ENCODE results near the gene SLC9B1. TPM values are rescaled to one million over a fixed set of nuclear protein-coding genes. Genes with fewer than 3 reads are reported as not detected.

The SLC9B1 gene
- total and polyA plus RNA-seq, 2 of the 8 experiments (the other 6 are each of a cell fraction or from before 2014, with no cell fraction given): 0.08 to 0.19 TPM

GRCh38 chr4:103052145-103052544 is 32.6 kb upstream of the SLC9B1 start:
- no peak overlapping the region for H4K91ac ChIP-seq (replicated peaks; ENCODE audit: insufficient read length, low read length)
- no peak overlapping the region for H3K56ac ChIP-seq (replicated peaks; ENCODE audit: insufficient read length, low read depth, low read length)
- ChIA-PET POLR2A (ENCODE audit: partially characterized antibody) (interaction anchor here (0.8 kb wide), 1 partner anchor 46 kb away, joined by 3 read pairs; no protein-coding TSS in a partner anchor), CTCF (ENCODE audit: partially characterized antibody) (interaction anchor here (0.6 to 1.7 kb wide), 9 partner anchors 10 to 706 kb away, joined by 3 to 8 read pairs (median 4); no protein-coding TSS in a partner anchor)
- H2BK5ac ChIP-seq (ENCODE audit: low read depth, low read length): no peak overlapping the region
- H3K4me2 ChIP-seq (ENCODE audit: insufficient read depth in 1 of 2, low read depth in 2 of 2, low read length in 2 of 2): no peak overlapping the region
- H2BK20ac ChIP-seq (ENCODE audit: low read length): no peak overlapping the region
- no peaks in the 10 kb centered on the region for H3K36me3 ChIP-seq (ENCODE audit: control insufficient read depth in 2 of 4, insufficient read depth in 4 of 4, low read length in 3 of 4)
- H2AFZ ChIP-seq (ENCODE audit: low read length): no peak overlapping the region
- WGBS, 2 experiments (ENCODE audit: extremely low coverage in 1 of 2, insufficient coverage in 1 of 2, insufficient read length in 1 of 2, insufficient replicate concordance in 2 of 2, low coverage in 1 of 2, low lambda C conversion rate in 2 of 2, missing lambda C conversion rate in 1 of 2): 92% methylated on average over 3 of the region's 3 CpGs; no CpG with 5 or more reads in 1 of the 2 experiments
- H4K20me1 ChIP-seq (replicated peaks in 1 of 2; ENCODE audit: control insufficient read depth in 1 of 2, insufficient read depth in 2 of 2, low read length in 2 of 2): no peaks in the 10 kb centered on the region
- H2AK5ac ChIP-seq (ENCODE audit: low read depth, low read length): no peak overlapping the region
- no peak overlapping the region for H2BK15ac ChIP-seq (ENCODE audit: low read length)
- no peaks in the 10 kb centered on the region for H3K79me2 ChIP-seq (ENCODE audit: control insufficient read depth in 1 of 2, insufficient read depth in 2 of 2, low read length in 2 of 2)
- H3K79me1 ChIP-seq (ENCODE audit: low read depth, low read length): no peaks in the 10 kb centered on the region; the same call in 1 of the 2 replicates
- FAIRE-seq (no peak), DNase-seq (ENCODE audit: low read depth in 1 of 2, low spot score in 2 of 2) (no peak)
- TF ChIP-seq, protein P1, sequence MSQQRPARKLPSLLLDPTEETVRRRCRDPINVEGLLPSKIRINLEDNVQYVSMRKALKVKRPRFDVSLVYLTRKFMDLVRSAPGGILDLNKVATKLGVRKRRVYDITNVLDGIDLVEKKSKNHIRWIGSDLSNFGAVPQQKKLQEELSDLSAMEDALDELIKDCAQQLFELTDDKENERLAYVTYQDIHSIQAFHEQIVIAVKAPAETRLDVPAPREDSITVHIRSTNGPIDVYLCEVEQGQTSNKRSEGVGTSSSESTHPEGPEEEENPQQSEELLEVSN (IDR thresholded peaks at IDR 0.05): no peak
- no peak for TF ChIP-seq JUN (IDR thresholded peaks at IDR 0.05; ENCODE audit: low read depth, low read length)
- no peak for TF ChIP-seq POLR2A (IDR thresholded peaks at IDR 0.05; ENCODE audit: control extremely low read depth in 1 of 2, low read depth in 2 of 2, low read length in 2 of 2)
- TF ChIP-seq KDM5A (IDR thresholded peaks at IDR 0.05; ENCODE audit: low read length): no peak
- no peak for TF ChIP-seq HDAC2 (IDR thresholded peaks at IDR 0.05; ENCODE audit: borderline replicate concordance in 1 of 2, low read depth in 2 of 2, low read length in 2 of 2)
- no peak for TF ChIP-seq GTF2F1 (IDR thresholded peaks at IDR 0.05; ENCODE audit: borderline replicate concordance, low read depth, low read length)
- no peak for TF ChIP-seq TAF1 (IDR thresholded peaks at IDR 0.05; ENCODE audit: low read depth, low read length)
- no peak for TF ChIP-seq RXRA (IDR thresholded peaks at IDR 0.05; ENCODE audit: insufficient read depth, low read depth, low read length)
- no peak overlapping the region for H3K23ac ChIP-seq (ENCODE audit: insufficient read length)
- H4K8ac ChIP-seq (ENCODE audit: extremely low read depth, insufficient read depth, low read length): no peak overlapping the region
- H3K4ac ChIP-seq (replicated peaks; ENCODE audit: insufficient read length, low read depth, low read length): no peak overlapping the region
- no peak overlapping the region for H3K27ac ChIP-seq (ENCODE audit: low read depth, low read length)
- no peak overlapping the region for H4K5ac ChIP-seq (ENCODE audit: insufficient read length, low read depth, low read length)
- H2BK12ac ChIP-seq (ENCODE audit: low read depth, low read length): no peak overlapping the region
- H3K9me3 ChIP-seq (ENCODE audit: insufficient read depth in 2 of 2, low read depth in 1 of 2, low read length in 1 of 2): no peaks in the 10 kb centered on the region
- no peak overlapping the region for H3K9ac ChIP-seq (replicated peaks in 1 of 4; ENCODE audit: extremely low read depth in 1 of 4, low read depth in 3 of 4, low read length in 3 of 4)
- H3K23me2 ChIP-seq (ENCODE audit: low read depth, low read length): no peaks in the 10 kb centered on the region
- H3K4me3 ChIP-seq (ENCODE audit: extremely low read depth in 1 of 4, insufficient read depth in 2 of 4, low read depth in 3 of 4, low read length in 4 of 4): no peak overlapping the region
- no peak overlapping the region for H2BK120ac ChIP-seq (replicated peaks; ENCODE audit: low read depth, low read length)
- no peaks in the 10 kb centered on the region for H3K4me1 ChIP-seq (replicated peaks in 1 of 4; ENCODE audit: control insufficient read depth in 3 of 4, insufficient read depth in 4 of 4, low read length in 3 of 4)
- H3K27me3 ChIP-seq (replicated peaks in 1 of 4; ENCODE audit: control insufficient read depth in 3 of 4, extremely low read depth in 1 of 4, insufficient read depth in 3 of 4, low read length in 3 of 4): no peaks in the 10 kb centered on the region
- no peak overlapping the region for H3K14ac ChIP-seq (ENCODE audit: insufficient read length)
- no peak overlapping the region for H3K18ac ChIP-seq (ENCODE audit: extremely low read depth, low read length)

All from H1 (cell line).